ENCODE data around the gene REXO4.
"Not testable (repeated sequence)": the region's sequence is repeated elsewhere in the genome, so short reads cannot be mapped to it uniquely, and the experiment has no call there.

Gene REXO4, protein sequence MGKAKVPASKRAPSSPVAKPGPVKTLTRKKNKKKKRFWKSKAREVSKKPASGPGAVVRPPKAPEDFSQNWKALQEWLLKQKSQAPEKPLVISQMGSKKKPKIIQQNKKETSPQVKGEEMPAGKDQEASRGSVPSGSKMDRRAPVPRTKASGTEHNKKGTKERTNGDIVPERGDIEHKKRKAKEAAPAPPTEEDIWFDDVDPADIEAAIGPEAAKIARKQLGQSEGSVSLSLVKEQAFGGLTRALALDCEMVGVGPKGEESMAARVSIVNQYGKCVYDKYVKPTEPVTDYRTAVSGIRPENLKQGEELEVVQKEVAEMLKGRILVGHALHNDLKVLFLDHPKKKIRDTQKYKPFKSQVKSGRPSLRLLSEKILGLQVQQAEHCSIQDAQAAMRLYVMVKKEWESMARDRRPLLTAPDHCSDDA

DNA sequence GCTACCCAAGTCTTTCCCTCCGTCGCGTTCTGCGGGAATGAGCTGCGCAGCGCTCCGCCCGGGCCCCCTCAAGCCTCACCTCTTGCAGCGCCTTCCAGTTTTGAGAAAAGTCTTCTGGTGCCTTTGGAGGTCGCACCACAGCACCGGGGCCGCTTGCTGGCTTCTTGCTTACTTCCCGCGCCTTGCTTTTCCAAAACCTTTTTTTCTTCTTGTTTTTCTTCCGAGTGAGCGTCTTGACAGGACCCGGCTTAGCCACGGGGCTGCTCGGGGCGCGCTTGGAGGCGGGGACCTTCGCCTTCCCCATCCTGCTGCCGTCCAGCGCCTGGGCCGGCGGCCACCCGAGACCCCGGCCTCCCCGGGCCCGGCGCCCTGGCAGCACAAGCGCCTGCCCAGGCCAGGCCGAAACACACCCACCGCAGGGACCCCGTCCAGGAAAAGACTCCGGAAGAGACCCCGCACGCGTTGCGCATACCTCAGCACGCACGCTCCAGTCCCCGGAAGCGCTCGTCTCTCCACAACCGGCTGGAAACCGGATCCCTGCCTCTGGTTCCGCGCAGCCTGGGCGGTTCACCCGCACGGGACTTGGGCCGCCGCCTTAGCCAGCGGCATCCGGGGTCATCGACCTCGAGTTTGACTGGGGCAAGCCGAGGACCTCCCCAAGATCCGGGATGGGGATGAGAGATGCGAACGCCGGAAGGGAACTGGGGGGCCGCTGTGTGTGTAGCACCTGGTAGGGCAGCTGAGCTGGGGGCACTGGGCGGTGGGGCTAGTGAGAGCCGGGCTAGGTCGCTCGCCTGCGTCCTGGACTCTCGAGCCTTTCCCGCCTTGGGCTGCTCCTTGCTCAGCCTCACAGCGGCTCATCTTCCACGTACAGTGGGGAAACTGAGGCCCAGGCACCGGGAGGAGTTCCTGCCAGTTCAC is at the start of gene REXO4:
REXO4 (minus strand) TSS at position 470 of the 921 bp plus-strand sequence; CDS start at position 304, 166 bp downstream.
- DNase-seq, result peak; percentile 66 to 76 (median 70)

DNA sequence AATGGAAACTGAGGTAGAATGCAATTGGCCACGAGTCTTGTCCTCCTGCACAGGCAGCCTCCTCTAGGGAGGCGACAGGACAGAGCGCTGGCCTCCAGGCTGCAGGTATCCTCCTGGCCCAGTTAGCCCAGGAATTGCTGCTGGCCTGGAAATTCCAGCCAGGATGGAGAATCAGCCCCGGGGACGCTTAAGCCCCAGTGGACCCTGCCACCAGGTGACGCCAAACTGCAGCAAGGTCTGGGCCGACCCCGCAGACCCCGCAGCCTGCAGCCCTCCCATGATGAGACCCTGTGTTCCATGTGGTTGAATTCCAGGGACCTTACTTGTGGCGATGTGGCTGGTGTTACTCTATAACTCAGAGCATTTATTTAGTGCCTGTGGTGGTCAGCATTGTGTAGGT is 49.3 kb upstream of the REXO4 start:
- DNase-seq, result no peak

DNA sequence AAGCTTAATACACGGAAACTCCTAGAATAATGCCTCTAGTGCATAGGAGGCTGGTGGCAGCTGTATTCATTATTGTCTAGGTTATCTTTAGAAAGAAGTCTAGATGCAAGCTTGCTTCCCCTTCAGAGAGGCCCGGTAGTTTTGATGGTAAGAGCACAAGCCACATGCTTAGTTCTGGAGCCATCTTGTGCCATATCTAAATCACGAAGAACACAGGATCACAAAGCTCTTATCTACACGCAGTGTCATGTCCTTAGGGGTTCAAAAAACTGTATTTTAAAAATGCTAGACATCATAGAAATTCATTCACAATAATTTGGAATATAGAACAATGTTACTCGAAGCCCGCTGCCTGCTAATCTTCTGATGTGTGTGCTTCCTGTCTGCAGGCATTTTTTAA is 48.2 kb upstream of the REXO4 start:
- no peak for DNase-seq

DNA sequence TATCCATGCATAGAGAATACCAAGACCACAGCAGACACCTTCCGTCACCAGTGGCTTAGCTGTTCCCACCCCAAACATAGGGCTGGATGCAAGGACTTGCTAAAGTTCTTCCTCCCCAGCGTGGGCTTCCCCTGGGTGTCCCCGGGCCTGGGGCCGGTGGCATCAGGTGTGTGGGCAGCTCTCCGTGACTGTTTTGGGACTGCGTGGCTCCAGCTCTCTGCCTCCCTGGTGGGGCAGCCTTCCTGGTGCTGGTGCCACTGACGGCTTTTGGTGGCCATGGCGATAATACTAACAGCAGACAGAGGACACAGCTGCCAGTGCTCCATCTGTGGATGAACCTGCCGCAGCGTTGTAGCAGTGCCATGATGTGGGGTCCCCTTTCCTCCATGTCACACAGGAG is 46.8 kb upstream of the REXO4 start:
- DNase-seq, result no peak

DNA sequence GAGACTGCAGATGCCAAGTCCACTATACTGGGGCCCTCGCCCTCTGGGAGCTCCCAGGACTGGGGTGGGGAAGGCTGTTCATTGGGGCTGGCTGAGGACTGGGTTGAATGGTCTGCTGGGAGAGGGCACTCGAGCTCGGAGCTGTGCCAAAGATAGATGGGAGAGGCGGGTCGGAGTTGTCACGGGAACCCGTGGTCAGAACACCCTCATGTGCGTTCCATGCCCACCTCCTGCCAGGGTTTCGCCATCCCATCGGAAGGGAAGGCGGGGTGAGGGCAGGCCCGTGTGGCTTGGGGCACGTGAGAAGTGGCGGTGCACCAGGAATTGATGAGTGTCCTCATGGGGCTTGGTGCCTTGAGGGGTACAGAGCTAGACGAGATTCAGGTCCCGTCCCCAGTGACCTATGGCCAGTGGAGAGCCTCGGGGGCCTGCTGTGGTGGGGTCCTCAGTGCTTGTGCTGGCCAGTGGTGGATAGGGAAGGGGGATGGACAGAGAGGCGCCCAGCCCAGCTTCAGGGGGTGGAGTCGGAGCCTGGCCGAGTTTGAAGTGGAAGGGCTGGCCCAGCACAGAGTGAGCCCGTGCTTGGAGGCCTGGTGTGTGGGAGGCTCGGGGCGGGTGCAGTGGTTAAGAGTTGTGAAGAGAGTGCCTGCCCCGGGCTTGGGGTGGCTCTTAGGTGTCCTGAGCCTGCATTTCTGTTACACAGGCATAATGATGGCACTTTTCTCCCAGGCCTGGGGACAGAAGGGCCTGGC is 46.2 kb upstream of the REXO4 start:
- no peak for DNase-seq

DNA sequence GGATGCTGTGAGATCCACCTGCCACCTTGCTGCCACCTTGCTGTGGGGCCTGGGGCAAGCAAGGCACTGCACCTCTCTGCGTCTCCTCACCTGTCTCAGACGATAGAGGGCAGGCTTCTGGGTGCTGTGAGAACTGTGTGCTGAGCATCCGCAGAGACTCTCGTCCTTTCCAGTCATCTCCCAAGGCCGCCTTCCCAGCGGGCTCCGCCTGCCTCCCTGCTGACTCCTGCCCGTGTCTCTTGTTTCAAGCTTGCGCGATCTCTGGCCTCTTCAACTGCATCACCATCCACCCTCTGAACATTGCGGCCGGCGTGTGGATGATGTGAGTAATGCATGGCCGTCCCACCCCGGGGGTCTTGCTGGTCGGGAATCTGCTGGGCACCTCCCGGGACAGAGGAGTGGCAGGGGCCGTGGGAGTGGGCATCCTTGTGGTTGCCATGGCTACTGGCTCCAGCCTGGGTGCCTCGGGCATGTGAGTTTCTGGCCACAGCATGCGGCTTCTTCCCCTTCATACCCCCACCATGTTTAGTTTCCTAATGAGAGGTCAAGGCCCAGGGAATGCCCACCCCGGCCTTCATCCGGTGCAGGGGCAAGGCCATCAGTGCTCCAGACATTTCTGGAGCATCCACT is 45.5 kb upstream of the REXO4 start:
- no peak for DNase-seq

DNA sequence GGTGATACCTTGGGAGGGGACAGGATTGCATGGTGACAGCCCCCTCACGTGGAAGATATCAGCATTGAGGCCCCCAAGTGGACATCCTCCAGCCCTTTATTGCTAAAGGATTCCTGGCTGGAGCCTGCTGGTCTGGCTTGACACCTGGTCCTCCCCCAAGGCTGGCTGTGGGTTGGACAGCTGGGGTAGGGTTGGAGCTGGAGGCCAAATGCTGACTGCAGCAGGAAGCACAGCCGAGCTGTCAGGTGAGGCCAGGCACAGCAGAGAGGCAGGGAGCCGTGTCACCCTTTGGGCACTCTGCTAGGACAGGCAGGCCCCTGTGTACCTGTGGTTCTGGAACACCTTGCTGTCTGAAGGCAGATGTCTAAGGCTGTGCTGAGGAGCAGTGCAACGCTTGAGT is 44.2 kb upstream of the REXO4 start:
- no peak for DNase-seq

DNA sequence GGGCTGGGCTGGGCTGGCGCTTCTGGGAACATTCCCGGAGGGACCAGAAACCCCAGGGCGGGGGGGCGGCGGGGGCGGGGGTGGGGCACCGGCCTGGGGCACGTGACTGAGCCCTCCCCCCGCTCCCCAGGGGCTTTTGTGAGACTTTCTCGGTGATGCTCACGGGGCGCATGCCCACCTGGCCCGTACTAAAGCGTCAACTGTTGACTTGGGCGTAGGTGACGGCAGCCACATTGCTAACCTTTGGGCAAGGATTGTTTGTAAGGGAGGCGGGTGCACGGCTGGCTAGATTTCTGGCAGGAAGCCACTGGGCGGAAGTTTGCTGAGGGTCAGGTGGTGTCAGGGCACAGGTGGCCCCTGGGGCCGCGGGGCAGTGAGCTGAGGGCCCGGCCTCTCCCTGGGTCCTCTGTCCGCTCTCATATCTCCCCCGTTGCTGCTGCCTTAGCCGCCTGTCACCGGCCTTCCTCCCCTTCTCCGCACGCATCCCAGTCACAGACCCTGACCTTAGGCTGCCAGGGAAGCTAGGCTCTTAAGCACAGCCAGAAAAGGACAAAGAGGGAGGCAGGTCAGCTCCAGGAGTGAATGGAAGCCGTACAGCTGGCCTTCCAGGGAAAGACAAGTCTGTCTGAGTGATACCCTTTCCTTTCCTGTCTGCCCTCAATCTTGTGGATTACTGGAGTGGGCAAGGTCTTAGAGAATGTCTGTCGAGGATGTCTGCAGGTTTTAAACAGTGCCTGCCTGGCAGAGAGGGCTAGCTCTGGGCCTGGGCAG is 42.8 kb upstream of the REXO4 start:
- DNase-seq, result peak in 1 of 4 experiments; percentile 45

DNA sequence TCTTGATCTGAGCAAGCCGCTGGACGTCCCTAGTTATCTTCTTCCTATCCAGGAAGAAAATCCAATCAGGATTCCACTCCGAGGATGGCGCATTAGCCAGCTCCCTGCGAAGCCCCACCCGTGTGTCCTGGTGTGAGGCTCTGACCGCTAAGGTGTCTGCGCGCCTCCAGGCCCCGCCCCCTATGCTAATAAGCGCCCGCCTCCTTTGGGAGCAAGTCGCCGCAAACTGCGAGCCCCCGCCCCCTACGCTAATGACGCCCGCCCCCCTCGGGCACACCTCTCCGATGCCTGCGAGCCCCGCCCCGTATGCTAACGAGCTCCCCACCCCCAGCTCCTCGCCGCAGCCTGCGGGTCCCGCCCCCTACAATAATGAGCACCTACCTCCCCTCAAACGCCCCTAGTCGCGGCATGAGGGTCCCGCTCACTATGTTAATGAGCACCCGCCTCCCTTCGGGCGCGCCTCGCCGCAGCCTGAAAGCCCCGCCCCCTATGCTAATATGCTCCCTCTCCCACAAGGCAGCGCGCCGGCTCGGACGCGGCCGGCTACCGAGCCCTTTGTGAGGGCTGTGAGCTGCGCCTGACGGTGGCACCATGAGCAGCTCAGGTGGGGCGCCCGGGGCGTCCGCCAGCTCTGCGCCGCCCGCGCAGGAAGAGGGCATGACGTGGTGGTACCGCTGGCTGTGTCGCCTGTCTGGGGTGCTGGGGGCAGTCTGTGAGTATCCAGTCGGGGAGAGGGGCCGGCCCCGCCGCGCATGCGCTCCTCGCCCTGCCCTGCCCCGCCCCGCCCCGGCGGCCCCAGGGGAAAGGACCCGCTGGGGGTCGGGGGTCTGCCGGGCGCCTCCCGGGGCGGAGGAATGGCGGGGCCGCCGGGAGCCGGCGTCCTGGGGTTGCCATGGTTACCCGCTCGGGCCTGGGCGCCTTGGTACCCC is 41.9 kb upstream of the REXO4 start, which contains the start of gene CACFD1:
CACFD1 (plus strand) TSS at position 503 of the 929 bp plus-strand sequence; CDS start at position 592, 89 bp downstream.
- peak; percentile 80 to 91 (median 86) for DNase-seq

DNA sequence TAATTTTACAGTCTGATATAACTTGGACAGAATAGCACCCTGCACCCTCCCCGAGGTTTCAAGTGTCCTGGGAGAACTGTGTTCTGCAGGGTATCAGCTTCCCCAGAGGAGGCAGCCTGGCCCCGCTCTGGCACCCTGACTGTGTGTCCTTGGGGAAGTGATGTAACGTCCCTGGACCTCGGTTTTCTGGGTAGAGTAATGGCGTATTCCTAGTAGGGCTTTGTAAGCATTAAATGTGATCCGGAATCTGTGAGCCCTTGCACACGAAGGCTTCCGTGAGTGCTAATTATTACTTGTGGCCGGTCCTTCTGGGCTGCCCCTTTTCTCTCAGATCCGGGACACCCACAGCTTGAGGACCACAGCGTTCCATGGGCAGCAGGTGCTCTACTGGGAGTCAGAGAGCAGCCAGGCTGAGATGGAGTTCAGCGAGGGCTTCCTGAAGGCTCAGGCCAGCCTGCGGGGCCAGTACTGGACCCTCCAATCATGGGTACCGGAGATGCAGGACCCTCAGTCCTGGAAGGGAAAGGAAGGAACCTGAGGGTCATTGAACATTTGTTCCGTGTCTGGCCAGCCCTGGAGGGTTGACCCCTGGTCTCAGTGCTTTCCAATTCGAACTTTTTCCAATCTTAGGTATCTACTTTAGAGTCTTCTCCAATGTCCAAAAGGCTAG is 41.0 kb upstream of the REXO4 start:
- DNase-seq, result no peak

DNA sequence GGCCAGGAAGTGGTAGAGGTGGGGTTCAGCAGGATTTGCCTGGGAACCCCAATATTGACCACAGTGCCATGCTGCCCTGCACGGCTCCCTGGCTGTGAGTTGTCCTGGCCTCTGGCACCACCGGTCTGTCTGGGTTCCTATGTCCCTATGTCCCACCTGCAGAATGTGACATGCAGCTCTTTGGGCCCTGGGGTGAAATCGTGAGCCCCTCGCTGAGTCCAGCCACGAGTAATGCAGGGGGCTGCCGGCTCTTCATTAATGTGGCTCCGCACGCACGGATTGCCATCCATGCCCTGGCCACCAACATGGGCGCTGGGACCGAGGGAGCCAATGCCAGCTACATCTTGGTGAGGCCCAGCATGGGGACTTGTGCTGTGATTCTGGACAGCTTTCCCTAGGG is 39.9 kb upstream of the REXO4 start:
- no peak for DNase-seq

DNA sequence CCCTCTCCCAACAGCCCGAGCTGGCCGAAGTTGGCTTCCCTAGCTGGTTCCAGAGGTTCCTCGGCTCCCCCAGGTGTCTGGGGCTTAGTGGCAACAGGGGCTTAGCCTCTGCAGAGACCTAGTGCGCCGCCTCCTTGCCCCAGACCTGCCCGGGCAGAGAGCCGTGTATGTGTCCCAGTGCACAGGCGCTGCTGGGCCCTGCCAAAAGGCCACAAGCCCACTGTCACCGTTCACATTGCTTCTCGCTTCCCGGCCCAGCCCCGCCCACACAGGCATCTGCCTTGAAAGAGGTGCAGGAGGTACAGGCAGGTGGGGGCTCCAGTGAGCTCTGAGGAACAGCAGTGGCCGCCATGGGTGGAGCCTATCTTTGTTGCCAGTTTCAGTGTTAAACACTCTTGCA is 39.4 kb upstream of the REXO4 start:
- no peak for DNase-seq

DNA sequence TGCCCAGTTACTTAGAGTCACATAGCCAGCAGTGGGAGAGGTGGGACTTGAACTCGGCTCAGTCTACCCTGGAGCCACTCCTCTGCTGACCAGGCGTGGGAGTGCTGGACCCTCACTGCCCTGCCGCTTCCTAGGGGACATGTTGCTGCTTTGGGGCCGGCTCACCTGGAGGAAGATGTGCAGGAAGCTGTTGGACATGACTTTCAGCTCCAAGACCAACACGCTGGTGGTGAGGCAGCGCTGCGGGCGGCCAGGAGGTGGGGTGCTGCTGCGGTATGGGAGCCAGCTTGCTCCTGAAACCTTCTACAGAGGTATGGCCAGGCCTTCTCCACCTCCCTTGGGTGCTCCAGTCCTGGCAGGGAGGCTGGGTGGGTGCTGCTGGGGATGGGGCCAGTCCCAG is 38.6 kb upstream of the REXO4 start:
- DNase-seq, result no peak

DNA sequence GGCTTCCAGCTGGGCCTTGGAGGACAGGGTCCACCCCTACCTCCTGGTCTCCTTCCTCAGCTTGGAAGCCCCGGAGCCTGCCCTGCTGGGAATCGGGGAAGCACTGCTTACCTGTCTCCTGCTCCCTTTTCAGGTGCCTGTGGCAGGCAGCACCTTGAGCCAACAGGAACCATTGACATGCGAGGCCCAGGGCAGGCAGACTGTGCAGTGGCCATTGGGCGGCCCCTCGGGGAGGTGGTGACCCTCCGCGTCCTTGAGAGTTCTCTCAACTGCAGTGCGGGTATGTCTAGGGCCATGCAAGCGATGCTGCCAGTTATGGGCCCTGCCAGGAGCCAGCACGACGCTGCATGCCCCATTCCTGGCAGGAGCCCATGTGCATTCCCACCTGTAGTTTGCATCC is 38.1 kb upstream of the REXO4 start:
- DNase-seq, result no peak

DNA sequence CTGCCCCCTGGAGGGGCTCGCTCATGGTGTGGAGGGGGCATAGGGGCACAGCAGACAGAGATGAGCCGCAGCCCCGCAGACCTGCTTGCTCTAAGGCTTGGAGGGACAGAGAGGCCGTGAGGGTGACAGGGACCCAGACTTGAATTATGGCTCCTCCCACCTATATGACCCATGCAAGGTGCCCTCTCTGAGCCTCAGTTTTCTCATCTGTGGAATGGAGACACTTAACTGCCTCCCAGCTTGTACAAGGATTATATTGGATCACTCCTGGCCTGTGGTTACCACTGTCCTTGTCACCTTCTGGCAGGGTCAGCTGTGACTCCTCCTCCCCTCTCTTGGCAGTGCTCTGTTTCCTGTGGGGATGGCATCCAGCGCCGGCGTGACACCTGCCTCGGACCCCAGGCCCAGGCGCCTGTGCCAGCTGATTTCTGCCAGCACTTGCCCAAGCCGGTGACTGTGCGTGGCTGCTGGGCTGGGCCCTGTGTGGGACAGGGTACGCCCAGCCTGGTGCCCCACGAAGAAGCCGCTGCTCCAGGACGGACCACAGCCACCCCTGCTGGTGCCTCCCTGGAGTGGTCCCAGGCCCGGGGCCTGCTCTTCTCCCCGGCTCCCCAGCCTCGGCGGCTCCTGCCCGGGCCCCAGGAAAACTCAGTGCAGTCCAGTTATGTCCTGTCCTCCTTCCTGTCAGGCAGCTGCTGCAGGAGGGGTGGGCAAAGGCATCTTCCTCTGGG is 37.3 kb upstream of the REXO4 start:
- no peak for DNase-seq

DNA sequence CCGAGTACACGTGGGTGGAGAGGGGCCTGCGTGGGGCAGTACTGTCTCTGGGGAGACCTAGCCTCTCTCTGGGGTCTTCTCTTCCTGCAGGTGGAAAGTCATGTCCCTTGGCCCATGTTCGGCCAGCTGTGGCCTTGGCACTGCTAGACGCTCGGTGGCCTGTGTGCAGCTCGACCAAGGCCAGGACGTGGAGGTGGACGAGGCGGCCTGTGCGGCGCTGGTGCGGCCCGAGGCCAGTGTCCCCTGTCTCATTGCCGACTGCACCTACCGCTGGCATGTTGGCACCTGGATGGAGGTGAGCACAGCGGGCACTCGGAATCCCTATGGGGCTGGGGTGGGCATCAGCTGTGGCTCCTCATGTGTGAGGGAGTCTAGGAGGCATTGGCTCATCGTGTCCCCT is 36.5 kb upstream of the REXO4 start:
- DNase-seq, result no peak

DNA sequence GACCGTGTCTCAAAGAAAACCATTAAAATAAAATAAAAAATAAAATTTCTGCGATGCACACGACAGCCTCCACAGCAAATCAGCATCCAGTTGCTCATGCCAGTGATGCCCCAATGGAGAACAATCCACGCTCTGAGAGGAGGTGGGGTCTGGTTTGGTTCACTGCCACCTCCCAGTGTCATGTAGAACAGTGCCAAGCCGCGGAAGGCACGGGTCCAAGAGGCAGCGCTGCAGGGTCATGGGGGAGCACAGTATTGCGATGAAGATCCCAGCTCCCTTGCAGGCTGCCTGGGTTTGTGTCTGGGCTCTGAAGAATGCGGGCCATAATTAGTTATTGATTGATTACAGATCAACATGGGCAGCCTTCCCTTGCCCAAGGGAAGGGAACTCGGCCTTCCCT is 35.8 kb upstream of the REXO4 start:
- DNase-seq, result no peak

DNA sequence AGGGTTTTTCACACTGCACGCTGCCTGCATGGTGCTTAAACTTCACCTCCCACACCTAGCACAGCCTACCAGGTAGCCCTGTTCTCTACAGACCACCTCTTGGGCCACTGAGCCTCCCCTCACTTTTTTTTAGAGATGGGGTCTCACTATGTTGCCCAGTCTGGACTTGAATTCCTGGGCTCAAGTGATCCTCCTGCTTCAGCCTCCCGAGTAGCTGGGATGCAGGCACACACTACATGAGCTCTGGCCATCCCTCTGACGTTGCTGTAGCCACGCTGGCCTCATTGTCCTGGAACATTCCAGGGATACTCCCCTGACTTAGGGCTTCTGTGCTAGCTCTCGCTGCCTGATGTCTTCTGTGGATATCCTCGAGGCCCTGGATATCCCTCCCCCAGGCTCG is 34.8 kb upstream of the REXO4 start:
- DNase-seq, result no peak

DNA sequence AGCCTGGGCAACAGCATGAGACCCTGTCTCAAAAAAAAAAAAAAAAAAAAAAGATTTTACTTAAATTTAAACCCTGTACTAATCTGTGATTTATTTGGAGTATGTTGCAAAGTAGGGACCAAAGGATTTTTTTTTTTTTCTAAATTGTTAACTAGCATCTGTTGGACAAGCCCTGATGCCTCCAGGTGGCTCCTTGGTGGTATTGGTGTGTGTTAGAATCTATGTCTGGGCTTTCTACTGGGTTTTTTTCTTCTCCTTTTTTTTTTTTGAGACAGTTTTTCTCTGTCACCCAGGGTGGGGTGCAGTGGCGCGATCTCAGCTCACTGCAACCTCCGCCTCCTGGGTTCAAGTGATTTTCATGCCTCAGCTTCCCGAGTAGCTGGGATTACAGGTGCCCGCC is 34.1 kb upstream of the REXO4 start:
- not testable (repeated sequence) for DNase-seq
